Measurements from ENCODE around the gene BBS1. TPM values are rescaled to one million over a fixed set of nuclear protein-coding genes. Genes with fewer than 3 reads are reported as not detected.
"Not testable (repeated sequence)": the region's sequence is repeated elsewhere in the genome, so short reads cannot be mapped to it uniquely, and the experiment has no call there.

BBS1 gene
- total RNA-seq, 1 donor from 2014 or later: 8.2 TPM

DNA sequence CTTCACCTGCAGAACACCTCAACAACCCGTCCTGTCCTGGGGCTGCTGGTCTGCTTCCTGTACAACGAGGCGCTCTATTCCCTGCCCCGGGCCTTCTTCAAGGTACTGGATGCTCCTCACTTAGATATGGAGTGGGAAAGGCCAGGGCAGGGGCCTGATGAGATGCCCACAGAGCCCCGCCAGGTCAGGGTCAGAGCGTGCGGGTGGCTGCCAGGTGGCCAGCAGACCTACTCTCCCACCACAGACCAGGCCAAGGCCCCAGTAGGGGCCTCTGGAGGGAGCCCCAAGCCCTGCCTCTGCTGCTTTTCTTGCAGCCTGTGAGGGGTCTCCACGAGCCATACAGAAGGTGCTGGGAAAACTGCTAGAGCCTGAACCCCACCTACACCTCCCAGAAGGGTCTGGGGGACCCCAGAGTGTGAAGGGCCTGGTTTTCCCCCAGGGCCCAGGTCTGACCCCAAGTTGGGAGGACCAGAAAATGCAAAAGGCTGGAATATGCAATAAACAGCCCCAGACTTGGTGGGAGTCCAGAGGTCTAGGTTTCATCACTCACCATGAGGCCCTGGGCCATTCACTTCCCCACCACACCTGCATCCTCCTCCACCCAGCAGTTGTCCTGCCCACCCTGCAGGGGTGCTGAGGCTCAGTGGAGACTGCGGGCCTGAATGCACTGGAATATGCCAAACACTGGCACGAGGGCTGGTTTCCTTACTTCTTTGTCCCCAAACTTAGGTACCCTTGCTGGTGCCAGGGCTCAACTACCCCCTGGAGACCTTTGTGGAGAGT is 20.7 kb downstream of the BBS1 start:
- DNase-seq (ENCODE audit: low read depth) (no peak), FAIRE-seq (no peak)
- peaks cover 6% of the 10 kb centered on the region for H3K36me3 ChIP-seq (ENCODE audit: control insufficient read depth, insufficient read depth, low read length)

DNA sequence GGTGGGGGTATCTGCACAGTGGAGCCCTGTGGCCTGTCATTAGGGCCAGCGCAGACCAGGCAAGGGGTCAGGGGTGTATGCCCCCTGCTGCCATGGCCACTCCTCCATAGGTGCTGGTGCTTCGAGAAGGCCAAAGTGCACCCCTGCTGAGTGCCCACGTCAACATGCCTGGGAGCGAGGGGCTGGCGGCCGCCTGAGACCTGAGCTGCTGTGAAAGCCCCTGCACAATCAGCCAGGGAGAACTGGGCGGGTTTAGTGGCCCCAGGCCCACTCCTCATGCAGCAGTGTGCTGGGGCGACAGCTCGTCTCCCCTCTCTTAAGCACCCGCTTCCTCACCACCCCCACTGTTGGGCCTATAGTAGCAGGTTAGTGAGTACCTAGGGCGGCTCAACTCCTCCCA is 21.4 kb downstream of the BBS1 start:
- Histone ChIP-seq H3K36me3 (ENCODE audit: control insufficient read depth, insufficient read depth, low read length) (peaks cover 2% of the 10 kb centered on the region), H3K27me3 (ENCODE audit: control insufficient read depth, insufficient read depth, low read length) (no peaks in the 10 kb centered on the region), H3K4me3 (ENCODE audit: low read depth, low read length) (no peak overlapping the region)
- TF ChIP-seq, protein P1, sequence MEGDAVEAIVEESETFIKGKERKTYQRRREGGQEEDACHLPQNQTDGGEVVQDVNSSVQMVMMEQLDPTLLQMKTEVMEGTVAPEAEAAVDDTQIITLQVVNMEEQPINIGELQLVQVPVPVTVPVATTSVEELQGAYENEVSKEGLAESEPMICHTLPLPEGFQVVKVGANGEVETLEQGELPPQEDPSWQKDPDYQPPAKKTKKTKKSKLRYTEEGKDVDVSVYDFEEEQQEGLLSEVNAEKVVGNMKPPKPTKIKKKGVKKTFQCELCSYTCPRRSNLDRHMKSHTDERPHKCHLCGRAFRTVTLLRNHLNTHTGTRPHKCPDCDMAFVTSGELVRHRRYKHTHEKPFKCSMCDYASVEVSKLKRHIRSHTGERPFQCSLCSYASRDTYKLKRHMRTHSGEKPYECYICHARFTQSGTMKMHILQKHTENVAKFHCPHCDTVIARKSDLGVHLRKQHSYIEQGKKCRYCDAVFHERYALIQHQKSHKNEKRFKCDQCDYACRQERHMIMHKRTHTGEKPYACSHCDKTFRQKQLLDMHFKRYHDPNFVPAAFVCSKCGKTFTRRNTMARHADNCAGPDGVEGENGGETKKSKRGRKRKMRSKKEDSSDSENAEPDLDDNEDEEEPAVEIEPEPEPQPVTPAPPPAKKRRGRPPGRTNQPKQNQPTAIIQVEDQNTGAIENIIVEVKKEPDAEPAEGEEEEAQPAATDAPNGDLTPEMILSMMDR (IDR thresholded peaks at IDR 0.05; ENCODE audit: insufficient read depth, low read length, severe bottlenecking): no peak
- no peak for FAIRE-seq
- DNase-seq (ENCODE audit: low read depth): no peak

More for the DNA sequence above, 20.7 kb downstream of the BBS1 start:
- H3K4me3 ChIP-seq (ENCODE audit: low read depth, low read length): no peak overlapping the region
- H3K27me3 ChIP-seq (ENCODE audit: control insufficient read depth, insufficient read depth, low read length): no peaks in the 10 kb centered on the region
- TF ChIP-seq, protein P1 (IDR thresholded peaks at IDR 0.05; ENCODE audit: insufficient read depth, low read length, severe bottlenecking): no peak

DNA sequence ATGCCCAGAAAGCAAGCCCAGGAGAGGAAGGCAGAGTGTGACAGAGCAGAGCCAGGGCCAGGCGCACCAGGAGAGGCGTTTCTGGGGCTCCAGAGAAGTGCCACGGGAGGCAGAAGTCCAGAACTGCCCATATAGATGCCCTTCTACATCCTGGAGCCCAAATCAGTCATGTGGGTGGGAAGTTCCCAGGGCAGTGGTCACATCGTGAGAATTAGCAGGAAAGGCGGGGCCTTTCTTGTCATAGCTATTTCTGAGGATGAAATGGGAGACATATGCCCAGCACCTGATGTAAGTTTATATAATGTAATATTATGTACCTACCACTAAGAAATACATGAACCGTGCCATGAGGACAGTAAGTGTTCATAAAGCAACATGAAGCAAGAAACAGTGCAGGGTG is 22.3 kb downstream of the BBS1 start:
- DNase-seq (ENCODE audit: low read depth): no peak
- TF ChIP-seq, protein P1 (IDR thresholded peaks at IDR 0.05; ENCODE audit: insufficient read depth, low read length, severe bottlenecking): no peak
- no peak overlapping the region for H3K4me3 ChIP-seq (ENCODE audit: low read depth, low read length)
- FAIRE-seq: no peak
- H3K36me3 ChIP-seq (ENCODE audit: control insufficient read depth, insufficient read depth, low read length): peaks cover 3% of the 10 kb centered on the region
- H3K27me3 ChIP-seq (ENCODE audit: control insufficient read depth, insufficient read depth, low read length): no peaks in the 10 kb centered on the region

DNA sequence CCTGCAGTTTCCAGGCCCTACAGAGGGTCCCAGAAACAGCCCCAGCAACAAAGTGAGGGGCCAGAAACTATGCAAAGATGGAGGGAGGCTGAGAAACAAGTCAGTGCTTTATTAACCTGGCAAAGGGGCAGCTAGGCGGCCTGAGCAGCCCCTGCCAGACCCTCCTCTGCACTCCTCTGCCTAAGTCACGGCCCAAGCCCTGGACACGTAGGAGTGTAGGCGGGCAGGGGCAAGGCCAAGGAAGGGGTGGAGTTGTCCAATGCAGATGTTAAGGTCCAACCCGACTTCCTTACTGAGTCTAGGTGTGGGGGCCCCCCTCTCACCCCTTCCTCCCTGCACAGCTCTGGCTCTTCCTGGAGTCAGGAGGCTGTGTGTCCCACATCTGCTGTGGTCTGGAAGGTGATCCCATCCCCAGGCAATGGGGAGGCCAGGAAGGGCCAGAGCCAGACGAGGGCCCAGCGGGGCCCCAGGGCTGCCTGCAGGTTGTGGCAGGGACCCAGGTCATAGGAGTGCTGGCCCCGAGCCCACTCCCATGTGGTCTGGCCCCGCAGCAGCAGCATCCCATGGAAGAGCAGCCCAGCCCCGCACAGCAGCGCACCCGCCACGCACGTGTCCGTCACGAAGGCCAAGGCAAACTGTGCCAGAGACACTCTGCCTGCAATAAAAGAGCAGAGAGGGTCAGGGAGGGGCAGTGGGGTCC is 28.9 kb downstream of the BBS1 start:
- no peaks in the 10 kb centered on the region for H3K27me3 ChIP-seq (ENCODE audit: control insufficient read depth, insufficient read depth, low read length)
- no peak for DNase-seq (ENCODE audit: low read depth)
- H3K36me3 ChIP-seq (ENCODE audit: control insufficient read depth, insufficient read depth, low read length): peaks cover 18% of the 10 kb centered on the region
- TF ChIP-seq, protein P1 (IDR thresholded peaks at IDR 0.05; ENCODE audit: insufficient read depth, low read length, severe bottlenecking): no peak
- FAIRE-seq: no peak
- no peak overlapping the region for H3K4me3 ChIP-seq (ENCODE audit: low read depth, low read length)

DNA sequence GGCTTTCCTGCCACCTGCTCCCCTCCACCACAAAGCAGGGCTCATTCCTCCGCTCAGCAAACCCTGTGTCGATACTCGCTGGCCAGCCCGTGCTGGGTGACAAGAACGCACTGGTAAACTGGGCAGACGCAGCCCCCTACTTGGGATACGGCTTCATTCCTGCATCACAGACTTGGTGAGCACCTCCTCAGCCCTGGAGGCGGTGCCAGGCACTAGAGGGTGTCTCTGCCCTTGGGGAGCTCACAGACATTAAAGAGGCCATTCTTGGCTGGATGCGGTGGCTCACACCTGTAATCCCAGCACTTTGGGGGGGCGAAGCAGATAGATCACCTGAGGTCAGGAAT is 29.4 kb downstream of the BBS1 start:
- TF ChIP-seq, protein P1 (IDR thresholded peaks at IDR 0.05; ENCODE audit: insufficient read depth, low read length, severe bottlenecking): no peak
- no peaks in the 10 kb centered on the region for H3K27me3 ChIP-seq (ENCODE audit: control insufficient read depth, insufficient read depth, low read length)
- no peak overlapping the region for H3K4me3 ChIP-seq (ENCODE audit: low read depth, low read length)
- FAIRE-seq (no peak), DNase-seq (ENCODE audit: low read depth) (no peak)
- peaks cover 18% of the 10 kb centered on the region for H3K36me3 ChIP-seq (ENCODE audit: control insufficient read depth, insufficient read depth, low read length)

DNA sequence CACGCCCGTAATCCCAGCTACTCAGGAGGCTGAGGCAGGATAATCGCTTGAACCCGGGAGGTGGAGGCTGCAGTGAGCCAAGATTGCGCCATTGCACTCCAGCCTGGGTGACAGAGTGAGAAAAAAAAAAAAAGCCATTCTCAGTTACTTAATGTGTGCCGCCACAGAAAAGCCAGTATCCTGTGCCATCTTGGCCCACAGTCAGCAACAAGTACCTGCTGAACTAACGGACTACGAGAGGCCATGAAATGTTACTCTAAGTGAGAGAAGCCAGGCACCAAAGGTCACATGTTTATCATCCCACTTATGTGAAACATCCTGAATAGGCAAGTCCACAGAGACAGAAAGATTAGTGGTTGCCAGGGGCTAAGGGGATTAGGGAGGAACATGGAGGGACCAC is 30.2 kb downstream of the BBS1 start:
- not testable (repeated sequence) for H3K4me3 ChIP-seq (ENCODE audit: low read depth, low read length); H3K27me3 ChIP-seq (ENCODE audit: control insufficient read depth, insufficient read depth, low read length); DNase-seq (ENCODE audit: low read depth); FAIRE-seq
- peaks cover 18% of the 10 kb centered on the region for H3K36me3 ChIP-seq (ENCODE audit: control insufficient read depth, insufficient read depth, low read length)

All from bronchial epithelial cell (primary cell).